AG04450 (cell line): ENCODE measurements around the gene TAF9. TPM values are rescaled to one million over a fixed set of nuclear protein-coding genes. Genes with fewer than 3 reads are reported as not detected.

Experiments used
- CTCF ChIA-PET: fragments of 300-600, 350-600 bp; formaldehyde crosslinking; extraction: SDS; loops from one replicate; lab custom pipeline; 2022; ENCODE audit warnings: antibody characterized with exemption, inconsistent platforms; lab: Charles Lee
- POLR2A ChIA-PET: fragments of 350-600 bp; formaldehyde crosslinking; extraction: SDS; loops from one replicate; lab custom pipeline; 2021; ENCODE audit warnings: antibody characterized with exemption, inconsistent platforms; lab: Yijun Ruan, JAX
- DNase-seq: peaks from one replicate; pipeline ENCODE4 v3.0.0-alpha.2; 2011; ENCODE audit warnings: low read depth, low spot score
- H3K27ac ChIP-seq: one replicate; pipeline ENCODE4 v1.5.1; 2012; ENCODE audit warnings: low read depth, low read length, control low read depth
- H3K27me3 ChIP-seq: one replicate; pipeline ENCODE4 v1.6.0; 2012; ENCODE audit warnings: low read length; ENCODE audit not compliant: control insufficient read depth, insufficient read depth
- H3K4me3 ChIP-seq: 2 replicates; pipeline ENCODE4 v1.5.1; 2011; ENCODE audit warnings: mild to moderate bottlenecking, low read depth, low read length, control low read depth
- H3K9me3 ChIP-seq: 2 replicates; pipeline ENCODE4 v1.5.1; 2012; ENCODE audit warnings: low read length; ENCODE audit not compliant: control insufficient read depth, insufficient read depth
- polyA minus RNA-seq: library from RNA; depleted of rRNA, polyadenylated mRNA; stranded (reverse); fragments of >200 nt; gene quantifications from 2 replicates; pipeline ENCODE4 v1.2.3, GENCODE V29; 2011; rRNA and poly(A)+ RNA removed
- polyA plus RNA-seq: library from polyadenylated mRNA; depleted of rRNA; stranded (reverse); fragments of >200 nt; gene quantifications from 2 replicates; pipeline ENCODE4 v1.2.3, GENCODE V29; 2011; rRNA removed
- TF ChIP-seq, protein P1 (sequence below): IDR thresholded peaks from 2 replicates; pipeline ENCODE4 v1.5.1; 2011; ENCODE audit warnings: low read depth, low read length, control low read depth, inconsistent platforms

TAF9 gene, protein sequence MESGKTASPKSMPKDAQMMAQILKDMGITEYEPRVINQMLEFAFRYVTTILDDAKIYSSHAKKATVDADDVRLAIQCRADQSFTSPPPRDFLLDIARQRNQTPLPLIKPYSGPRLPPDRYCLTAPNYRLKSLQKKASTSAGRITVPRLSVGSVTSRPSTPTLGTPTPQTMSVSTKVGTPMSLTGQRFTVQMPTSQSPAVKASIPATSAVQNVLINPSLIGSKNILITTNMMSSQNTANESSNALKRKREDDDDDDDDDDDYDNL
- polyA plus RNA-seq (171 and 207 TPM in 2 replicates), polyA minus RNA-seq (50.9 and 59.9 TPM in 2 replicates)

DNA sequence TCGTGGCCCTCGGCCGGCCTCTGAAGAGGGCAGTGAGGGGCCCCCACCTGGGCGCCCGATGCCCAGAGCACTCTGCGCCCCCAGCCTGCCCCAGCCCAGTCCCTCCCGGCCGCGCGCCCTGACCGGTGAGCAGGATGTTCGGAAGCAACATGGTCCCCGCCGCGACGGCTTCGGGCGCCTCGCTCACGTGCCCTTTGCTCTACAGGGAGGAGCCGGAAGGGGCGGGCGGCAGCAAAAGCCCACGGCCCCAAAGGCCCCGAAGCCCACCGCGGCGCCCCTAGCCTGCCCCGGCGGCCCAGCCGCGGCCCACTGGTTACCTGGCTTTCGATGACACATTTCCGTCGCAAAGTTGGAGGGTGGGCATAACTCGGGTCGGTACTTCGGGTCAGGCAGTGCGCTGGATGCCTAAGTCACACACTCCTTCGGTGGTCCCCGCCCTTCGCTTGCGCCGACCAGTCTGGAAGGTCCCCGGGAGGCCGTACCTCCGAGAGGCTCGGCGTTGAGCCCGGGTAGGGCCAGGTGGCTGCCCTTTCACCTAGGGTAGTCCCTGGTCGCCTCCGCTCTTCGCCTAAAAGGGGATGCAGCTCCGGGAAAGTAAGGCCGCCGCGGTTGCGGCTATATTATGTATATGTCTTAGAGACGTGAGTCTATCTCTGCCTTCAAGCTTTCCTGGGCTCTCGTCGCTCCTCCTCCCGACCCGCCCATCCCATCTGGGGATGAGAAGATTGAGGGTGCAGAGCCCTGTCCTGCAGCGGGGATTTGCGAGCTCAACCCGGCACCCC lies at the start of gene TAF9, which contains the start of the genes AK6 and RAD17:
Gene TAF9, minus strand, starts transcription at position 181 of the 782 bp plus-strand sequence. CDS start 3,783 bp downstream, outside the sequence.
Gene AK6, minus strand, starts transcription at position 181 of the 782 bp plus-strand sequence. Its CDS starts 30 bp downstream, at position 151.
Gene RAD17, plus strand, starts transcription at position 479 of the 782 bp plus-strand sequence. CDS start 2,391 bp downstream, outside the sequence.
- peak; percentile 71 for DNase-seq
- no peaks in the 10 kb centered on the region for H3K9me3 ChIP-seq
- TF ChIP-seq, protein P1, sequence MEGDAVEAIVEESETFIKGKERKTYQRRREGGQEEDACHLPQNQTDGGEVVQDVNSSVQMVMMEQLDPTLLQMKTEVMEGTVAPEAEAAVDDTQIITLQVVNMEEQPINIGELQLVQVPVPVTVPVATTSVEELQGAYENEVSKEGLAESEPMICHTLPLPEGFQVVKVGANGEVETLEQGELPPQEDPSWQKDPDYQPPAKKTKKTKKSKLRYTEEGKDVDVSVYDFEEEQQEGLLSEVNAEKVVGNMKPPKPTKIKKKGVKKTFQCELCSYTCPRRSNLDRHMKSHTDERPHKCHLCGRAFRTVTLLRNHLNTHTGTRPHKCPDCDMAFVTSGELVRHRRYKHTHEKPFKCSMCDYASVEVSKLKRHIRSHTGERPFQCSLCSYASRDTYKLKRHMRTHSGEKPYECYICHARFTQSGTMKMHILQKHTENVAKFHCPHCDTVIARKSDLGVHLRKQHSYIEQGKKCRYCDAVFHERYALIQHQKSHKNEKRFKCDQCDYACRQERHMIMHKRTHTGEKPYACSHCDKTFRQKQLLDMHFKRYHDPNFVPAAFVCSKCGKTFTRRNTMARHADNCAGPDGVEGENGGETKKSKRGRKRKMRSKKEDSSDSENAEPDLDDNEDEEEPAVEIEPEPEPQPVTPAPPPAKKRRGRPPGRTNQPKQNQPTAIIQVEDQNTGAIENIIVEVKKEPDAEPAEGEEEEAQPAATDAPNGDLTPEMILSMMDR, result no peak
- ChIA-PET CTCF (interaction anchor here (1.0 to 1.5 kb wide), 3 partner anchors 276 to 327 kb away, joined by 3 to 9 read pairs (median 6); partner anchors contain the start of gene SLC30A5), POLR2A (interaction anchor here (0.5 to 1.7 kb wide), 5 partner anchors 13 to 276 kb away, joined by 3 to 7 read pairs (median 4); partner anchors contain the start of genes CCDC125 and SLC30A5)
- H3K27ac ChIP-seq, result peak within 1 kb of the TSS; percentile 89
- peak within 1 kb of the TSS; percentile 95 for H3K4me3 ChIP-seq
- no peaks in the 10 kb centered on the region for H3K27me3 ChIP-seq

DNA sequence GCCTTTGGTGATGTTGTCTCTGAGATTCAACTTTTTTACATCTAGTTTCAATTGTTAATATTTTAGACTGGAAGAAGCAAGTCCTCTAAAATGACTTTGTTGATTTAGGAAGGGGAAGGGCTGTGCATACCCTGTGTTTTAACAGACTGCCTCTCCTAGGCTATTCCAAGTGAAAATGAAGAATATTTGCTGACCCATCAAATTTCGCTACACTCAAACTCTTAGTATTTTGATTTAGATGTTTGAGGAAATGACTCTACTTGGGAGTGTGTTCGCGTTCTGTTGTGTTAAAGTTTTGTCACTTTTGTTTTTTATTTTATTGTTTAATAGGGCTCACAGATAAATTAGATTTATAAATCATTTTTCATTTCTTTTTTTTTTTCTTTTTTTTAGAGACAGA lies 49.2 kb upstream of the TAF9 start:
- TF ChIP-seq, protein P1, result no peak
- Histone ChIP-seq H3K9me3 (no peaks in the 10 kb centered on the region), H3K27me3 (no peaks in the 10 kb centered on the region), H3K27ac (no peak overlapping the region), H3K4me3 (no peak overlapping the region)
- POLR2A ChIA-PET, result no interaction called here
- CTCF ChIA-PET, result no interaction called here
- no peak for DNase-seq

DNA sequence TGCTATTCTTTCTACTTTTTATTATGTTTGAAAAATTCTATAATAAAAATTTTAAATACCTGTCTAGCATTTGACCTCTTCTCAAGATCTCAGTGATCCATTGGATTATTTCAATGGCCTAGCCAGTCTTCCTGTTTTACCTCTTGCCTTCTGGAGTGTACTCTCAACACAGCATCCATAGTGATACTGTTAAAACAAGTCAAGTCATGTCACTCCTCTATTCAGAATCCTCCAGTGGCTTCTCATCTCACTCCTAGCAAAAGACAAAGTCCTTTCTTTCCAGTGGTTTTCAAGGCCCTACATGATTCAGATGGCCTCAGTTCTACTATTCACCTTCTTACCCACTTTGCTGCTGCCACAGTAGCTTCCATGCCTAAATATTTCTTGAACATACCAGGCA lies 47.4 kb upstream of the TAF9 start:
- Histone ChIP-seq H3K27me3 (no peaks in the 10 kb centered on the region), H3K27ac (no peak overlapping the region), H3K9me3 (no peaks in the 10 kb centered on the region), H3K4me3 (no peak overlapping the region)
- TF ChIP-seq, protein P1, result no peak
- ChIA-PET POLR2A (no interaction called here), CTCF (no interaction called here)
- DNase-seq, result no peak

DNA sequence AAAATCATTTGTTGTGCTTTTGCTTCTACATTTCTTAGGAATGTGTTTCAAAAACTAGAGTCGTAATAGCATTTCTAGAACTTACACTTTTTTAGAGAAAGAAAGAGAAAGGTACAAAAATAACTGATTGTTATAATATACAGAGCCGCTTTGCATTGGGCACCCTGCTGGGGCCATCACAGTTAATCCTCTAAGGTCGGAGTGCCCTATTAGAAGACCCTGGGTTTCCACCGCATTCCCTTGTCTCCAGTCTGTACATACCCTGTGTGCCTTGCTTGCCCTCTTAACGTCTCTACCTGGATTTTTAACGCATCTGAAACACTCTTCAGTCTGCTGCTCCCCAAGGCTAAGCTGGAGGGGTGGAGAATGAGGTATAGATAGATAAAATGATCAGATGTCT lies 46.9 kb upstream of the TAF9 start:
- no peak overlapping the region for H3K27ac ChIP-seq
- POLR2A ChIA-PET, result no interaction called here
- no peak overlapping the region for H3K4me3 ChIP-seq
- CTCF ChIA-PET, result no interaction called here
- no peak for DNase-seq
- TF ChIP-seq, protein P1, result no peak
- H3K27me3 ChIP-seq, result no peaks in the 10 kb centered on the region
- H3K9me3 ChIP-seq, result no peaks in the 10 kb centered on the region
